Progenitor cell of endocrine pancreas (in vitro differentiated cells): Measurements from ENCODE around the gene CHIA. TPM values are rescaled to one million over a fixed set of nuclear protein-coding genes. Genes with fewer than 3 reads are reported as not detected.
A peak's percentile ranks its signal among the peaks of the same experiment; 100 is the strongest.
"Not testable (repeated sequence)": the region's sequence is repeated elsewhere in the genome, so short reads cannot be mapped to it uniquely, and the experiment has no call there.

Experiments
- DNase-seq: peaks from one replicate; pipeline ENCODE4 v3.0.0; 2021; ENCODE audit warnings: low spot score; ENCODE audit not compliant: unreplicated experiment
- H3K27ac Mint-ChIP-seq: 2 replicates; pipeline ENCODE4 v1.8.0; 2021; ENCODE audit warnings: mild to moderate bottlenecking, moderate library complexity, mixed read lengths
- H3K27me3 Mint-ChIP-seq: 2 replicates; pipeline ENCODE4 v1.8.0; 2021; ENCODE audit warnings: mixed read lengths
- H3K36me3 Mint-ChIP-seq: 2 replicates; pipeline ENCODE4 v1.8.0; 2022; ENCODE audit warnings: mixed read lengths; ENCODE audit not compliant: insufficient read depth
- H3K4me1 Mint-ChIP-seq: 2 replicates; pipeline ENCODE4 v1.8.0; 2021; ENCODE audit warnings: low read depth, mixed read lengths
- H3K4me3 Mint-ChIP-seq: 2 replicates; pipeline ENCODE4 v1.8.0; 2021; ENCODE audit warnings: low read depth, mild to moderate bottlenecking, moderate library complexity, mixed read lengths
- H3K9me3 Mint-ChIP-seq: 2 replicates; pipeline ENCODE4 v1.8.0; 2021; ENCODE audit warnings: low read depth, mixed read lengths
- total RNA-seq: library from RNA; stranded (reverse); gene quantifications from 2 replicates; pipeline ENCODE4 v1.2.1, GENCODE V29; 2021
- TF ChIP-seq, protein P1 (sequence below): fragments of 200-600 bp; sonication (generic); IDR thresholded peaks from one replicate; pipeline ENCODE4 v1.5.0; 2021; ENCODE audit warnings: antibody characterized with exemption, mild to moderate bottlenecking; ENCODE audit not compliant: unreplicated experiment

CHIA gene
- total RNA-seq, 1 donor from 2014 or later, result not detected

DNA sequence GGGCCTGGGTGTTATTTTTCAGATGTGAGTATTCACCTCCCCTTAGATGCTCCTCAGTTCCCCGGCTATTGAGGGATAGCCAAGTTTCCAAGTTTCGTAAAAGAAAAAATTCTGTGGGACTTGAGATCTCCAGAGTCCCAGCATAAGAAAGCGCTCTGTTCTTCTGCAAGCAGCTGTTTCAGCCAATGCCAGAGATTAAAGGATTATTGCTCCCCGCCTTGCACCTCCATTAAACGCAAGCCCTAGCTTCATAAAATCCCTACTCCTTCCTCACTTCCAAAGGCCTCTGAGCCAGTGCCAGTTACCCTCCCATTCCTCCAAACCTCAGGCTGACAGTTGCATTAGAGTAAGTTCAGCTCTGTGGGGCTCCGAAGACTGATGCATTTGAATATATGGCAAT lies 56.4 kb downstream of the CHIA start:
- peak overlapping the region; percentile 94 for H3K27ac Mint-ChIP-seq
- H3K4me3 Mint-ChIP-seq, result peak overlapping the region; percentile 89
- H3K36me3 Mint-ChIP-seq, result no peaks in the 10 kb centered on the region
- TF ChIP-seq, protein P1, sequence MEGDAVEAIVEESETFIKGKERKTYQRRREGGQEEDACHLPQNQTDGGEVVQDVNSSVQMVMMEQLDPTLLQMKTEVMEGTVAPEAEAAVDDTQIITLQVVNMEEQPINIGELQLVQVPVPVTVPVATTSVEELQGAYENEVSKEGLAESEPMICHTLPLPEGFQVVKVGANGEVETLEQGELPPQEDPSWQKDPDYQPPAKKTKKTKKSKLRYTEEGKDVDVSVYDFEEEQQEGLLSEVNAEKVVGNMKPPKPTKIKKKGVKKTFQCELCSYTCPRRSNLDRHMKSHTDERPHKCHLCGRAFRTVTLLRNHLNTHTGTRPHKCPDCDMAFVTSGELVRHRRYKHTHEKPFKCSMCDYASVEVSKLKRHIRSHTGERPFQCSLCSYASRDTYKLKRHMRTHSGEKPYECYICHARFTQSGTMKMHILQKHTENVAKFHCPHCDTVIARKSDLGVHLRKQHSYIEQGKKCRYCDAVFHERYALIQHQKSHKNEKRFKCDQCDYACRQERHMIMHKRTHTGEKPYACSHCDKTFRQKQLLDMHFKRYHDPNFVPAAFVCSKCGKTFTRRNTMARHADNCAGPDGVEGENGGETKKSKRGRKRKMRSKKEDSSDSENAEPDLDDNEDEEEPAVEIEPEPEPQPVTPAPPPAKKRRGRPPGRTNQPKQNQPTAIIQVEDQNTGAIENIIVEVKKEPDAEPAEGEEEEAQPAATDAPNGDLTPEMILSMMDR, result no peak
- no peaks in the 10 kb centered on the region for H3K27me3 Mint-ChIP-seq
- H3K4me1 Mint-ChIP-seq, result peaks cover 10% of the 10 kb centered on the region
- H3K9me3 Mint-ChIP-seq, result no peaks in the 10 kb centered on the region
- DNase-seq, result no peak

DNA sequence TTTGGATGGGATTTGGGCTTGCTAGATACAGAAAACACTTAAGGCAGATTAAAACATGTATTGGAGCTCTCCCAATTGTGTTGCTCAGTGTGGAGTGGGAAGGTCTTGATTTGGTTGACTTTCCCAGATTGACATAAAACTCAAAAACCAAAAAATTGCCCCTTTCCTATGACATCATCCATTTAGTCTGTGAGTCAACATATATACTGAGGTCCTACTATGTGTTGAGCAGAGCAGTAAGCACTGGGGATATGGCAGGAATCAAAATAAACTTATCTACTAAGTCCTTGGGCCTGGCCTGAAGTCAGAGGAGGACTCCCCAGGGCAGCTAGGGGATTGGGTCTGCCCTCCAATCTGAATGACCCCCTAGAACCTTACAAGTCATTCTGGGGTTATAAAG lies 61.0 kb downstream of the CHIA start:
- H3K27me3 Mint-ChIP-seq, result no peaks in the 10 kb centered on the region
- no peak for DNase-seq
- peaks cover 4% of the 10 kb centered on the region for H3K9me3 Mint-ChIP-seq
- TF ChIP-seq, protein P1, result no peak
- no peak overlapping the region for H3K27ac Mint-ChIP-seq
- H3K4me3 Mint-ChIP-seq, result no peak overlapping the region
- peaks cover 5% of the 10 kb centered on the region for H3K4me1 Mint-ChIP-seq
- peaks cover 1% of the 10 kb centered on the region for H3K36me3 Mint-ChIP-seq

DNA sequence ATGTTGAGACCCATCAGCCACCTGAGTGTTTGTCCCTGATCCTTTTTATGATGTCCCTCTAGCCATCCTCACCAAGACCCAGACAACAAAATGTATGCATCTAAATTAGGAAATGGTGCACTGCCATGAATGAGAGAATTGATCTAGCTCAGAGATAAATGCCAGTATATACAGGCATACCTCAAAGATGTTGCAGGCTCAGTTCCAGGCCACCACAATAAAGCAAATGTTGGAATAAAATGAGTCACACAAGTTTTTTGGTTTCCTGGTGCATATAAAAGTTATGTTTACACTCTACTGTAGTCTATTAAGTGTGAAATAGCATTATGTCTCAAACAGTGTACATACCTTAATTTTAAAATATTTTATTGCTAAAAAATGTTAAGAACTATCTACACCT lies 63.9 kb downstream of the CHIA start:
- Mint-ChIP-seq H3K9me3 (peaks cover 4% of the 10 kb centered on the region), H3K27ac (no peak overlapping the region), H3K27me3 (no peaks in the 10 kb centered on the region), H3K36me3 (peaks cover 1% of the 10 kb centered on the region), H3K4me1 (peaks cover 5% of the 10 kb centered on the region), H3K4me3 (no peak overlapping the region)
- DNase-seq, result no peak
- TF ChIP-seq, protein P1, result no peak

DNA sequence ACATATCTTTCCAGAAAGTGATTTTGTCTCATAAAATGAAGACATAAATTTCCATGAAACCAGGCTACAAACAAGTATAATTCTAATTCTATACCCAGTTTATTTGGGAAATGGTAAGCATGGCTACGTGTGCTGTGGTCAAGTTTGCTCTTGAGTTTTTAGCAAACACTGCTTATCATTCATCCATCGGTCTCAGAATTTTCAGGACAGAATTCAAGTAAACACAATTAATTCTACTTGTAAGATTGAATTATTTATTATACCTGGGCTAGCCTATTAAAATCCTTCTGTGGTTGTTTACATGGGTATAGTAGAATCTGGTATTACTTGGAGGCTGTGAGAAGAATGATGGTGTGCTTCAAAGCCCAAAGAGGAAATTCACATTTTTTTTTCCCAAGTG lies 68.3 kb downstream of the CHIA start:
- DNase-seq, result no peak
- no peaks in the 10 kb centered on the region for H3K27me3 Mint-ChIP-seq
- peaks cover 4% of the 10 kb centered on the region for H3K9me3 Mint-ChIP-seq
- no peak overlapping the region for H3K4me3 Mint-ChIP-seq
- H3K36me3 Mint-ChIP-seq, result peaks cover 1% of the 10 kb centered on the region
- TF ChIP-seq, protein P1, result no peak
- no peak overlapping the region for H3K27ac Mint-ChIP-seq
- peaks cover 17% of the 10 kb centered on the region for H3K4me1 Mint-ChIP-seq

DNA sequence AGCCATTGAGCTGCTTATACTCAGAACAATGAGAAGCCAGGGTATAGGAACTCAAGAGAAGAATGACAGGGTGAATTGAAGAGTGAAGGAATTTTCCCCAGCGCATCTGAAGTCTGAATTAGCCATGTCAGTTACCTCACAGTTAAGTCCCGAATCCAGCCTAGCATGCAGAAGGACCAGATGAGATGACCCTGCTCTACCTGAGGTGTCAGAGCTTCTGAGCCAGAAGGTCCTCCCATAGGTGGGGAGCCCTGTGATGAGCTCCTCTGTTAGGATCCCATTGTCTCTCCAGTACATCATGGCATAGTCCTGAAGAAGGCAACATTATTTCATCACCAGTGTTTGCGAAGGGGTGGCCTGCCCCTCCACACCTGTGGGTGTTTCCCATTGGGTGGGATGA lies 68.7 kb downstream of the CHIA start:
- no peak for DNase-seq
- peaks cover 4% of the 10 kb centered on the region for H3K9me3 Mint-ChIP-seq
- H3K4me1 Mint-ChIP-seq, result peaks cover 17% of the 10 kb centered on the region
- H3K27me3 Mint-ChIP-seq, result no peaks in the 10 kb centered on the region
- TF ChIP-seq, protein P1, result no peak
- no peak overlapping the region for H3K27ac Mint-ChIP-seq
- peaks cover 1% of the 10 kb centered on the region for H3K36me3 Mint-ChIP-seq
- no peak overlapping the region for H3K4me3 Mint-ChIP-seq

DNA sequence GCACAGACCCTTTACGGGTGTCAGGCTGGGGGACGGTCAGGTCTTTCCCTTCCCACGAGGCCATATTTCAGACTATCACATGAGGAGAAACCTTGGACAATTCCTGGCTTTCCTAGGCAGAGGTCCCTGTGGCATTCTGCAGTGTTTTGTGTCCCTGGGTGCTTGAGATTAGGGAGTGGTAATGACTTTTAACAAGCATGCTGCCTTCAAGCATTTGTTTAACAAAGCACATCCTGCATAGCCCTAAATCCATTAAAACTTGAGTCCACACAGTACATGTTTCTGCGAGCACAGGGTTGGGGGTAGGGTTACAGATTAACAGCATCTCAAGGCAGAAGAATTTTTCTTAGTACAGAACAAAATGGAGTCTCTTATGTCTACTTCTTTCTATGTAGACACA lies 69.6 kb downstream of the CHIA start:
- Mint-ChIP-seq H3K27ac (peak overlapping the region; percentile 79), H3K4me1 (peaks cover 22% of the 10 kb centered on the region)
- H3K9me3 Mint-ChIP-seq, DNase-seq, H3K4me3 Mint-ChIP-seq, H3K27me3 Mint-ChIP-seq, H3K36me3 Mint-ChIP-seq: not testable (repeated sequence)
